Measurements from ENCODE around the gene FNDC10. TPM values are rescaled to one million over a fixed set of nuclear protein-coding genes. Genes with fewer than 3 reads are reported as not detected.
A peak's percentile ranks its signal among the peaks of the same experiment; 100 is the strongest.

The FNDC10 gene
- total and polyA plus RNA-seq, 2 donors (not counting 3 experiments of a cell fraction or from before 2014, with no cell fraction given): 1.5 to 2.3 TPM

DNA sequence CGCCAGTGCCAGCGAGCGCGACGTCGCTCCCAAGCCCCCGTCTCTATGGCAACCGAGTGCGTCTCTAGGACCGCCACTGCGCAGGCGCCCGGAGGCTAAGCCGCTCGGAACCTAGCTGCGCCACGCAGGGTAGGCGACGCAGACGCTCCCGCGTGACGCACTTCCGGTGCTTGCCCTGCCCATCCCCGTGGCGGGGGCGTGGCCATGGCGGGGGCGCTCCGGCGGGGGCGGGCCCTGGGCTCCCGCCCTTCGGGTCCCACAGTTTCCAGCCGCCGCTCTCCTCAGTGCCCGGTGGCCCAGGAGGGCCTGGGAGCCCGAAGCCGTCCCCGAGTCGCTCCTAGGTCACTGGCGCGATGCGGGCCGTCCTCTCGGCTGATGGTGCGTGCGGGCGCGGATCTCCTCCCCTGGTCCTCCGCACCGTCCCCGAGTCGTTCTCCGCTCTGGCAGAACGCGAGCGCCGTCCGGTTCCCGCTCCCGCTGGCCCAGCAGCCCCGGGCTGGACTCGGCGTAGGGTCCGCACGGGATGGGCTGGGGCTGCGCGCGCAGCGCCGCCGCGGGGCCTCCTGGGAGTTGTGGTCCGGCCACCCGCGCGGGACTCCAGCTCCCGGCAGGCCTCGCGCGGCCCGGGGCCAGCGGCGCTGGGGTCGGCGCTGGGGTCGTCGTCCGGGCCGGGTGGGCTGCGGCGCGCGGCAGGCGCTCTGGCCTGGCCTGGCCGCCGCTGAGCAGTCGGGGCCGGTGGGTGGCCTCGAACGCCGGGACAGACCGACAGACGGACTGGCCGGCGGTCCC, 15.5 kb upstream of the FNDC10 start, which contains the start of gene MIB2:
Gene MIB2 (plus strand): TSS at position 245 of the 789 bp plus-strand sequence. CDS start 7,953 bp downstream, outside the sequence.
- Histone ChIP-seq H4K20me1 (replicated peaks; ENCODE audit: control insufficient read depth, extremely low read depth, insufficient read depth, low read length) (no peaks in the 10 kb centered on the region), H3K36me3 (ENCODE audit: control insufficient read depth in 2 of 2, extremely low read depth in 1 of 2, insufficient read depth in 2 of 2, low read length in 2 of 2) (peaks cover 0 to 2% of the 10 kb centered on the region in 2 experiments), H3K9me1 (replicated peaks; ENCODE audit: control insufficient read depth, extremely low read depth, insufficient read depth, low read length) (no peaks in the 10 kb centered on the region), H3K4me2 (ENCODE audit: insufficient read depth, low read length) (peak within 1 kb of the TSS; percentile 75), H3K4me1 (ENCODE audit: control insufficient read depth, extremely low read depth, insufficient read depth, low read length) (peaks cover 16% of the 10 kb centered on the region), H3K27ac (ENCODE audit: insufficient read depth, low read depth, low read length) (peak within 1 kb of the TSS; percentile 99), H2AFZ (ENCODE audit: low read depth, low read length) (peak within 1 kb of the TSS; percentile 90), H3K27me3 (ENCODE audit: control insufficient read depth in 2 of 2, insufficient read depth in 2 of 2, low read length in 2 of 2) (no peaks in the 10 kb centered on the region), H3K4me3 (replicated peaks in 1 of 3; ENCODE audit: insufficient read depth in 1 of 3, low read depth in 1 of 3, low read length in 3 of 3) (peak within 1 kb of the TSS; percentile 68 to 99 (median 74)), H3K9ac (replicated peaks; ENCODE audit: extremely low read depth, insufficient read depth, low read length) (peak within 1 kb of the TSS; percentile 100), H3K79me2 (ENCODE audit: control insufficient read depth, insufficient read depth, low read length) (peaks cover 3% of the 10 kb centered on the region), H3K9me3 (replicated peaks; ENCODE audit: control insufficient read depth, insufficient read depth, low read length) (no peaks in the 10 kb centered on the region)
- DNase-seq (ENCODE audit: low read depth, low spot score) (peak; percentile 95), FAIRE-seq (peak; percentile 93)
- BruUV-seq (replicated peaks): no TSS peak
- TF ChIP-seq MAX (IDR thresholded peaks at IDR 0.05; ENCODE audit: insufficient read depth, insufficient read length) (peak; percentile 51), POLR2AphosphoS5 (IDR thresholded peaks at IDR 0.05; ENCODE audit: insufficient read depth, low read depth, low read length) (peak; percentile 80), POLR2A (IDR thresholded peaks at IDR 0.05; ENCODE audit: low read depth, low read length) (peak; percentile 75), JUN (IDR thresholded peaks at IDR 0.05; ENCODE audit: borderline replicate concordance, insufficient read depth, insufficient read length, low read depth) (no peak)
- ChIA-PET POLR2A (interaction anchor here (0.6 kb wide), 1 partner anchor 342 kb away, joined by 5 read pairs; the partner anchor contains the start of gene UBE2J2), CTCF (interaction anchor here (1.1 to 1.8 kb wide), 3 partner anchors 10 to 110 kb away, joined by 4 to 6 read pairs (median 4); no protein-coding TSS in a partner anchor)
- intact Hi-C loops (cut with micrococcal nuclease) (loop anchor here (1.0 to 5.0 kb wide), 2 partner anchors 41 to 103 kb away; partner anchors contain the start of genes ATAD3A and SSU72), dilution Hi-C loops (cut with MboI; ENCODE audit: extremely low pct_ligation_motif_present, low sequenced_read_pairs) (no loop called here)

DNA sequence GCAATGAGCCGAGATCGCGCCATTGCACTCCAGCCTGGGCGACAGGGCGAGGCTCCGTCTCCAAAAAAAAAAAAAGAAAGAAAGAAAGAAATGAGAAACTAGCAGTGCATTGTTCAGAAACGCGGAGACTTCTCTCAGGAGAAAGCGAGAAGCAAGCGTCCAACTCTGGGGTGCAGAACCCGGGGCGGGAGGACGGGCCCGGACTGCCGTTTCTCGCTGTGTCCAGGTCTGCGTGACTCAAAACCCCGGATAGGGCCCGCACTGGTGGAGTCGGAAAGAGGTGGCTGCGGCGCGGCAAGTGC, 15.0 kb upstream of the FNDC10 start:
- Histone ChIP-seq H4K20me1 (replicated peaks; ENCODE audit: control insufficient read depth, extremely low read depth, insufficient read depth, low read length) (no peaks in the 10 kb centered on the region), H3K4me2 (ENCODE audit: insufficient read depth, low read length) (peak overlapping the region; percentile 62), H2AFZ (ENCODE audit: low read depth, low read length) (peak overlapping the region; percentile 60), H3K9ac (replicated peaks; ENCODE audit: extremely low read depth, insufficient read depth, low read length) (peak overlapping the region; percentile 33), H3K4me1 (ENCODE audit: control insufficient read depth, extremely low read depth, insufficient read depth, low read length) (peaks cover 16% of the 10 kb centered on the region), H3K9me3 (replicated peaks; ENCODE audit: control insufficient read depth, insufficient read depth, low read length) (no peaks in the 10 kb centered on the region), H3K27ac (ENCODE audit: insufficient read depth, low read depth, low read length) (no peak overlapping the region), H3K9me1 (replicated peaks; ENCODE audit: control insufficient read depth, extremely low read depth, insufficient read depth, low read length) (no peaks in the 10 kb centered on the region), H3K36me3 (ENCODE audit: control insufficient read depth in 2 of 2, extremely low read depth in 1 of 2, insufficient read depth in 2 of 2, low read length in 2 of 2) (peaks cover 0 to 2% of the 10 kb centered on the region in 2 experiments), H3K4me3 (replicated peaks in 1 of 3; ENCODE audit: insufficient read depth in 1 of 3, low read depth in 1 of 3, low read length in 3 of 3) (peak overlapping the region; percentile 68 to 99 (median 74)), H3K27me3 (ENCODE audit: control insufficient read depth in 2 of 2, insufficient read depth in 2 of 2, low read length in 2 of 2) (no peaks in the 10 kb centered on the region), H3K79me2 (ENCODE audit: control insufficient read depth, insufficient read depth, low read length) (peaks cover 3% of the 10 kb centered on the region)
- ChIA-PET CTCF (interaction anchor here (1.1 to 1.8 kb wide), 3 partner anchors 11 to 110 kb away, joined by 4 to 6 read pairs (median 4); no protein-coding TSS in a partner anchor), POLR2A (no interaction called here)
- FAIRE-seq (no peak), DNase-seq (ENCODE audit: low read depth, low spot score) (no peak)
- dilution Hi-C loops (cut with MboI; ENCODE audit: extremely low pct_ligation_motif_present, low sequenced_read_pairs): no loop called here
- intact Hi-C loops (cut with micrococcal nuclease): loop anchor here (1.0 to 5.0 kb wide), 2 partner anchors 41 to 103 kb away; partner anchors contain the start of genes ATAD3A and SSU72
- BruUV-seq (replicated peaks): no TSS peak
- no peak for TF ChIP-seq GATA2 (IDR thresholded peaks at IDR 0.05; ENCODE audit: insufficient read depth, insufficient read length, low read depth, low read length)
- no peak for TF ChIP-seq JUN (IDR thresholded peaks at IDR 0.05; ENCODE audit: borderline replicate concordance, insufficient read depth, insufficient read length, low read depth)
- TF ChIP-seq, protein P1, sequence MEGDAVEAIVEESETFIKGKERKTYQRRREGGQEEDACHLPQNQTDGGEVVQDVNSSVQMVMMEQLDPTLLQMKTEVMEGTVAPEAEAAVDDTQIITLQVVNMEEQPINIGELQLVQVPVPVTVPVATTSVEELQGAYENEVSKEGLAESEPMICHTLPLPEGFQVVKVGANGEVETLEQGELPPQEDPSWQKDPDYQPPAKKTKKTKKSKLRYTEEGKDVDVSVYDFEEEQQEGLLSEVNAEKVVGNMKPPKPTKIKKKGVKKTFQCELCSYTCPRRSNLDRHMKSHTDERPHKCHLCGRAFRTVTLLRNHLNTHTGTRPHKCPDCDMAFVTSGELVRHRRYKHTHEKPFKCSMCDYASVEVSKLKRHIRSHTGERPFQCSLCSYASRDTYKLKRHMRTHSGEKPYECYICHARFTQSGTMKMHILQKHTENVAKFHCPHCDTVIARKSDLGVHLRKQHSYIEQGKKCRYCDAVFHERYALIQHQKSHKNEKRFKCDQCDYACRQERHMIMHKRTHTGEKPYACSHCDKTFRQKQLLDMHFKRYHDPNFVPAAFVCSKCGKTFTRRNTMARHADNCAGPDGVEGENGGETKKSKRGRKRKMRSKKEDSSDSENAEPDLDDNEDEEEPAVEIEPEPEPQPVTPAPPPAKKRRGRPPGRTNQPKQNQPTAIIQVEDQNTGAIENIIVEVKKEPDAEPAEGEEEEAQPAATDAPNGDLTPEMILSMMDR (IDR thresholded peaks at IDR 0.05; ENCODE audit: extremely low read depth in 1 of 2, insufficient read depth in 1 of 2, low read depth in 1 of 2, low read length in 2 of 2): no peak
- no peak for TF ChIP-seq POLR2A (IDR thresholded peaks at IDR 0.05; ENCODE audit: low read depth, low read length)
- no peak for TF ChIP-seq POLR2AphosphoS5 (IDR thresholded peaks at IDR 0.05; ENCODE audit: insufficient read depth, low read depth, low read length)
- TF ChIP-seq FOS (IDR thresholded peaks at IDR 0.05; ENCODE audit: borderline replicate concordance, insufficient read depth, low read length): no peak
- no peak for TF ChIP-seq EZH2 (IDR thresholded peaks at IDR 0.05; ENCODE audit: borderline replicate concordance, low read depth, low read length, severe bottlenecking)
- no peak for TF ChIP-seq MYC (IDR thresholded peaks at IDR 0.05; ENCODE audit: low read depth, low read length)
- TF ChIP-seq MAX (IDR thresholded peaks at IDR 0.05; ENCODE audit: insufficient read depth, insufficient read length): no peak

Data from endothelial cell of umbilical vein (primary cell).